ENCODE results near the gene SHC2. TPM values are rescaled to one million over a fixed set of nuclear protein-coding genes. Genes with fewer than 3 reads are reported as not detected.

The SHC2 gene
- total and polyA plus RNA-seq, 2 of the 13 experiments (the other 11 are each of a cell fraction or from before 2014, with no cell fraction given): 9.0 to 18.3 TPM

DNA sequence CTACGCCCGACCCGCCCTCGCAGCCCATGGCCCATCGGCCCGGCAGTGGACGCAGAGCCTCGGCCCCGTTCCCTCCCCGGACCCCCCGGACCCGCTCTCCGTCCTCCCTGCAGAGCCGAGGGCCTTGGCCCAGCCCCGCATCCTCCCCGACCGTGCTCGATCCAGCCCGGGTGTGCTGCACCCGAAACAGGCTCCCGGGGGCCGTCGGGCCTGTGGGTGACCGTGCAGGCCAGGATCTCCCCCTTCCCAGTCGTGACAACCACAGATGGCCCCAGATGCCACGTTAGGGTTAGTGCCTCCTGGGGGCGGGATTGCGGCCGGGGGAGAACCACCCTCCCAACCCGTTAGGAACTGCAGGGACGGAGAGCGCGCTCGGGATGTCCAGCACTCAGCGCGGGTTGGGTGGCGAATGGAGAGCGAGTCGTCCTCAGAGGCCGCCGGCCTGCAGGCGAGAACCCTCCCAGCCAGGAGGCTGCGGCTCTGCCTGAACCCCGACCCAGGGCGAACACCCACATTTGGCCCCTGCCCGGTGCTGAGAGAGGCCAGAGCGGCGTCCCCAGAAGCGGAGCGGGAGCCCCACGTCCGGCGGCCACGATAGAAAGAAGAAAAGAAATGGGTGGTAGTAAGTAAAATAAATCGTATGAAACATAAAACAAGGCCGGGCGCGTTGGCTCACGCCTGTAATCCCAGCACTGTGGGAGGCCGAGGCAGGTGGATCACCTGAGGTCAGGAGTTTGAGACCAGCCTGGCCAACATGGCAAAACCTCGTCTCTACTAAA lies 28.8 kb upstream of the SHC2 start:
- Histone ChIP-seq H3K9ac (ENCODE audit: insufficient read depth, low read depth, low read length) (peak overlapping the region; percentile 97), H3K4me1 (ENCODE audit: insufficient read depth, low read length) (peaks cover 66% of the 10 kb centered on the region), H3K27ac (ENCODE audit: extremely low read length, insufficient read depth, low read length) (peak overlapping the region; percentile 99), H2AFZ (ENCODE audit: low read length) (no peak overlapping the region), H3K4me2 (ENCODE audit: low read depth, low read length) (peak overlapping the region; percentile 84), H3K27me3 (ENCODE audit: control insufficient read depth in 1 of 2, insufficient read depth in 2 of 2, low read length in 2 of 2) (no peaks in the 10 kb centered on the region; a peak in 1 of 5 replicates), H3K36me3 (replicated peaks in 1 of 2; ENCODE audit: control insufficient read depth in 1 of 2, insufficient read depth in 2 of 2, low read length in 2 of 2) (no peaks in the 10 kb centered on the region), H3K9me3 (ENCODE audit: low read length) (no peaks in the 10 kb centered on the region), H3K4me3 (replicated peaks in 1 of 3; ENCODE audit: insufficient read depth in 1 of 3, low read depth in 2 of 3, low read length in 3 of 3) (peak overlapping the region; percentile 92 to 94 (median 93)), H3K79me2 (ENCODE audit: insufficient read depth, low read length) (peaks cover 3% of the 10 kb centered on the region), H4K20me1 (ENCODE audit: insufficient read depth, low read length) (no peaks in the 10 kb centered on the region)
- no peak for FAIRE-seq
- peak; percentile 23 for ATAC-seq
- WGBS (ENCODE audit: low lambda C conversion rate): 9% methylated on average over 22 of the region's 61 CpGs
- ChIA-PET POLR2A (interaction anchor here (0.6 to 2.1 kb wide), 7 partner anchors 9 to 42 kb away, joined by 3 to 19 read pairs (median 6); partner anchors contain the start of gene CDC34), CTCF (ENCODE audit: low intra/inter-chr PET ratio, low total read pairs) (no interaction called here)
- intact Hi-C loops (cut with micrococcal nuclease; ENCODE audit: unreplicated experiment) (no loop called here), in situ Hi-C loops (cut with HindIII; ENCODE audit: extremely low pct_ligation_motif_present, low pct_unique_long_range_greater_than_20kb) (no loop called here)
- peak; percentile 45 for DNase-seq (ENCODE audit: low spot score)
- no TSS peak for BruUV-seq (replicated peaks)
- TF ChIP-seq ZNF17 (CRISPR knock-in tag; IDR thresholded peaks at IDR 0.05) (peak; percentile 63; the same call in 1 of the 2 replicates), ZNF709 (CRISPR knock-in tag; IDR thresholded peaks at IDR 0.05) (no peak), ZNF292 (CRISPR knock-in tag; IDR thresholded peaks at IDR 0.05; ENCODE audit: borderline replicate concordance, low read depth) (peak; percentile 38; the same call in 1 of the 2 replicates), NFATC3 (CRISPR knock-in tag; IDR thresholded peaks at IDR 0.05) (no peak), ELF3 (CRISPR knock-in tag; IDR thresholded peaks at IDR 0.05) (peak; percentile 18; the same call in 1 of the 2 replicates), ADNP (CRISPR knock-in tag; IDR thresholded peaks at IDR 0.05) (0 out of 2 replicates have a peak, but pooled peaks have one; percentile 14), ZMYM4 (CRISPR knock-in tag; IDR thresholded peaks at IDR 0.05) (peak; percentile 16; the same call in 1 of the 2 replicates), ZNF30 (CRISPR knock-in tag; IDR thresholded peaks at IDR 0.05) (0 out of 2 replicates have a peak, but pooled peaks have one; percentile 40), RXRA (CRISPR knock-in tag; IDR thresholded peaks at IDR 0.05) (0 out of 2 replicates have a peak, but pooled peaks have one; percentile 33), ZNF430 (CRISPR knock-in tag; IDR thresholded peaks at IDR 0.05) (0 out of 2 replicates have a peak, but pooled peaks have one; percentile 23), ZSCAN30 (CRISPR knock-in tag; IDR thresholded peaks at IDR 0.05) (peak; percentile 73; the same call in 1 of the 2 replicates), BORCS8-MEF2B (CRISPR knock-in tag; IDR thresholded peaks at IDR 0.05) (no peak), ZFY (CRISPR knock-in tag; IDR thresholded peaks at IDR 0.05) (peak; percentile 35; the same call in 1 of the 2 replicates)
- TF ChIP-seq, protein P1, sequence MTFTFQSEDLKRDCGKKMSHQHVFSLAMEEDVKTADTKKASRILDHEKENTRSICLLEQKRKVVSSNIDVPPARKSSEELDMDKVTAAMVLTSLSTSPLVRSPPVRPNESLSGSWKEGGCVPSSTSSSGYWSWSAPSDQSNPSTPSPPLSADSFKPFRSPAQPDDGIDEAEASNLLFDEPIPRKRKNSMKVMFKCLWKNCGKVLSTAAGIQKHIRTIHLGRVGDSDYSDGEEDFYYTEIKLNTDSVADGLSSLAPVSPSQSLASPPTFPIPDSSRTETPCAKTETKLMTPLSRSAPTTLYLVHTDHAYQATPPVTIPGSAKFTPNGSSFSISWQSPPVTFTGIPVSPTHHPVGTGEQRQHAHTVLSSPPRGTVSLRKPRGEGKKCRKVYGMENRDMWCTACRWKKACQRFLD (CRISPR knock-in tag; IDR thresholded peaks at IDR 0.05; ENCODE audit: borderline replicate concordance): 0 out of 2 replicates have a peak, but pooled peaks have one; percentile 34
- TF ChIP-seq, protein P2, sequence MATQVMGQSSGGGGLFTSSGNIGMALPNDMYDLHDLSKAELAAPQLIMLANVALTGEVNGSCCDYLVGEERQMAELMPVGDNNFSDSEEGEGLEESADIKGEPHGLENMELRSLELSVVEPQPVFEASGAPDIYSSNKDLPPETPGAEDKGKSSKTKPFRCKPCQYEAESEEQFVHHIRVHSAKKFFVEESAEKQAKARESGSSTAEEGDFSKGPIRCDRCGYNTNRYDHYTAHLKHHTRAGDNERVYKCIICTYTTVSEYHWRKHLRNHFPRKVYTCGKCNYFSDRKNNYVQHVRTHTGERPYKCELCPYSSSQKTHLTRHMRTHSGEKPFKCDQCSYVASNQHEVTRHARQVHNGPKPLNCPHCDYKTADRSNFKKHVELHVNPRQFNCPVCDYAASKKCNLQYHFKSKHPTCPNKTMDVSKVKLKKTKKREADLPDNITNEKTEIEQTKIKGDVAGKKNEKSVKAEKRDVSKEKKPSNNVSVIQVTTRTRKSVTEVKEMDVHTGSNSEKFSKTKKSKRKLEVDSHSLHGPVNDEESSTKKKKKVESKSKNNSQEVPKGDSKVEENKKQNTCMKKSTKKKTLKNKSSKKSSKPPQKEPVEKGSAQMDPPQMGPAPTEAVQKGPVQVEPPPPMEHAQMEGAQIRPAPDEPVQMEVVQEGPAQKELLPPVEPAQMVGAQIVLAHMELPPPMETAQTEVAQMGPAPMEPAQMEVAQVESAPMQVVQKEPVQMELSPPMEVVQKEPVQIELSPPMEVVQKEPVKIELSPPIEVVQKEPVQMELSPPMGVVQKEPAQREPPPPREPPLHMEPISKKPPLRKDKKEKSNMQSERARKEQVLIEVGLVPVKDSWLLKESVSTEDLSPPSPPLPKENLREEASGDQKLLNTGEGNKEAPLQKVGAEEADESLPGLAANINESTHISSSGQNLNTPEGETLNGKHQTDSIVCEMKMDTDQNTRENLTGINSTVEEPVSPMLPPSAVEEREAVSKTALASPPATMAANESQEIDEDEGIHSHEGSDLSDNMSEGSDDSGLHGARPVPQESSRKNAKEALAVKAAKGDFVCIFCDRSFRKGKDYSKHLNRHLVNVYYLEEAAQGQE (IDR thresholded peaks at IDR 0.05; ENCODE audit: borderline replicate concordance in 1 of 2, low read depth in 1 of 2, low read length in 2 of 2): no peak
